Measurements from ENCODE around the gene HMGN2.
A peak's percentile ranks its signal among the peaks of the same experiment; 100 is the strongest.

The HMGN2 gene

DNA sequence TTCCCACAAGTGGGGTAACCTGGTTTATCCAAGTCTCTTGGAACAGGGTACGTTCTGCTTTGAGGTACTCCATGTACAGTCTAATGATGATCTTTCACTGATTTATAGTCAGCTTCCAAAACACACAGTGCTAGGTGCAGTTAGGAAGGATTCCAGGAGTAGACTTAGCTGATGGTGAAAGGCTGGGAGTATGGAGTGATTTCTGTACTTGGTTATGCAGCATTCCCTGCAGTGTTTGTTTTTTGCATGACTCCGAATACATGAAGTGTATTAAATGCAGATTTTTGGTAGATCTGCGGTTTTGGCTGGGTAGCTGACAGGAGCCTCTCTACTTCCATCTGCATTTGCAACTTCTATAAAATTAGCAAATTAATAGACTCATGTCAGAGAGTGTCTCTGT is 3.7 kb downstream of the HMGN2 start (continued):
- TF ChIP-seq, protein P1, sequence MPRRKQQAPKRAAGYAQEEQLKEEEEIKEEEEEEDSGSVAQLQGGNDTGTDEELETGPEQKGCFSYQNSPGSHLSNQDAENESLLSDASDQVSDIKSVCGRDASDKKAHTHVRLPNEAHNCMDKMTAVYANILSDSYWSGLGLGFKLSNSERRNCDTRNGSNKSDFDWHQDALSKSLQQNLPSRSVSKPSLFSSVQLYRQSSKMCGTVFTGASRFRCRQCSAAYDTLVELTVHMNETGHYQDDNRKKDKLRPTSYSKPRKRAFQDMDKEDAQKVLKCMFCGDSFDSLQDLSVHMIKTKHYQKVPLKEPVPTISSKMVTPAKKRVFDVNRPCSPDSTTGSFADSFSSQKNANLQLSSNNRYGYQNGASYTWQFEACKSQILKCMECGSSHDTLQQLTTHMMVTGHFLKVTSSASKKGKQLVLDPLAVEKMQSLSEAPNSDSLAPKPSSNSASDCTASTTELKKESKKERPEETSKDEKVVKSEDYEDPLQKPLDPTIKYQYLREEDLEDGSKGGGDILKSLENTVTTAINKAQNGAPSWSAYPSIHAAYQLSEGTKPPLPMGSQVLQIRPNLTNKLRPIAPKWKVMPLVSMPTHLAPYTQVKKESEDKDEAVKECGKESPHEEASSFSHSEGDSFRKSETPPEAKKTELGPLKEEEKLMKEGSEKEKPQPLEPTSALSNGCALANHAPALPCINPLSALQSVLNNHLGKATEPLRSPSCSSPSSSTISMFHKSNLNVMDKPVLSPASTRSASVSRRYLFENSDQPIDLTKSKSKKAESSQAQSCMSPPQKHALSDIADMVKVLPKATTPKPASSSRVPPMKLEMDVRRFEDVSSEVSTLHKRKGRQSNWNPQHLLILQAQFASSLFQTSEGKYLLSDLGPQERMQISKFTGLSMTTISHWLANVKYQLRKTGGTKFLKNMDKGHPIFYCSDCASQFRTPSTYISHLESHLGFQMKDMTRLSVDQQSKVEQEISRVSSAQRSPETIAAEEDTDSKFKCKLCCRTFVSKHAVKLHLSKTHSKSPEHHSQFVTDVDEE (CRISPR knock-in tag; IDR thresholded peaks at IDR 0.05): no peak
- TF ChIP-seq ZC3H10 (CRISPR knock-in tag; IDR thresholded peaks at IDR 0.05) (no peak), ZFP3 (CRISPR knock-in tag; IDR thresholded peaks at IDR 0.05) (no peak), ARNTL (CRISPR knock-in tag; IDR thresholded peaks at IDR 0.05; ENCODE audit: borderline replicate concordance, low read depth) (no peak), SNAI2 (CRISPR knock-in tag; IDR thresholded peaks at IDR 0.05) (no peak), CSDC2 (CRISPR knock-in tag; IDR thresholded peaks at IDR 0.05) (no peak)
- TF ChIP-seq, protein P2, sequence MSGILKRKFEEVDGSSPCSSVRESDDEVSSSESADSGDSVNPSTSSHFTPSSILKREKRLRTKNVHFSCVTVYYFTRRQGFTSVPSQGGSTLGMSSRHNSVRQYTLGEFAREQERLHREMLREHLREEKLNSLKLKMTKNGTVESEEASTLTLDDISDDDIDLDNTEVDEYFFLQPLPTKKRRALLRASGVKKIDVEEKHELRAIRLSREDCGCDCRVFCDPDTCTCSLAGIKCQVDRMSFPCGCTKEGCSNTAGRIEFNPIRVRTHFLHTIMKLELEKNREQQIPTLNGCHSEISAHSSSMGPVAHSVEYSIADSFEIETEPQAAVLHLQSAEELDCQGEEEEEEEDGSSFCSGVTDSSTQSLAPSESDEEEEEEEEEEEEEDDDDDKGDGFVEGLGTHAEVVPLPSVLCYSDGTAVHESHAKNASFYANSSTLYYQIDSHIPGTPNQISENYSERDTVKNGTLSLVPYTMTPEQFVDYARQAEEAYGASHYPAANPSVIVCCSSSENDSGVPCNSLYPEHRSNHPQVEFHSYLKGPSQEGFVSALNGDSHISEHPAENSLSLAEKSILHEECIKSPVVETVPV (CRISPR knock-in tag; IDR thresholded peaks at IDR 0.05): no peak

DNA sequence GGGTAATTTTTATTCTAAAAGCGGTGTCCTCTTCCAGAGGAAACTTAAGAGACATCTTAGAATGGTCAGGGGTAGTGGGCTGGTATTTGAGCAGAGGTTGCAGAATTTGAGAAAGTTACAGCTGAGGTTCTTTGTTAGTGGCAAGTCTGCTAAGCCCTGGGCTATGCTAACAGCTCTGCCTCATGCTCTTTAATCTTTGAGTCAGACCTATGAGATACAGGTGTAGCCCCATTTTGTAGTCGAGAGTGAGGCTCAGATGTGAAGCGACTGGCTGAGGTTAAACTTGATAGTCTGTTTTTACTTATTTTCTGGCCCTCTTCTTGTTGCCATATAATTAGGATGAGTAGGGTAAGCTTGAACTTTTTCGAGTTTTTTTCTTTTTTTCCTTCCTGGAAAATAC is 4.7 kb downstream of the HMGN2 start:
- no peak for ATAC-seq

DNA sequence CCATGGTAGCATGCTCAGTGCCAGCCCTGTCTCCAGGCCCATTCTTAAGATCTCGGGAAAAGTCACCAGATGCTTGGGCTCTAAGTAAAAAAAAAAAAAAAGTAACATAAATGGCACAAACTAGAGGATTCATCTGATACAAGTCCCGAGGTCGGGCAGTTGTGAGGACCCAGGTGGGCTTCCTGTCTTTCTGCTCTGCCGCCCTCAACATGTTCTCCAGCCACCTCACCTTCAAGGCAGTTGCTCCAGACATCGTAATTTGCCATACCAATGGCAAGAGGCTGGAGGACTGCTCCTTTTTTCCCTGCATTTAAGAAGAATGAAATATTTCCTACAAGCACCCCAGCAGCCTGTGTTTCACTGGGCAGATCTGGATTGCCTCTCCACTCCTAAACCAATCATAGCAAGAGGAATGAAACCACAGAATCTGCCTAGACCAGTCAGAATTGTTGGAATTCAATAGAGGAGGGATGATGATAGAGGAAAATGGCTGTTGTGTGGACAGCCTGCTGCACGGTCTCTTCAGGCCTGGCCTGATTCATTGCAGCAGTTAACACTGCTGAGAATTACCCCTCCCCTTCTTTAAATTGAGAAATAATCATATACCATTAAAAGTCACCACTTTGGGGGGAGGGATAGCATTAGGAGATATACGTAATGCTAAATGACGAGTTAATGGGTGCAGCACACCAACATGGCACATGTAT is 5.4 kb downstream of the HMGN2 start:
- ATAC-seq: peak; percentile 13
- TF ChIP-seq ZNF70 (CRISPR knock-in tag; IDR thresholded peaks at IDR 0.05) (no peak), CSDC2 (CRISPR knock-in tag; IDR thresholded peaks at IDR 0.05) (no peak), ESRRG (CRISPR knock-in tag; IDR thresholded peaks at IDR 0.05) (no peak), ARNTL (CRISPR knock-in tag; IDR thresholded peaks at IDR 0.05; ENCODE audit: borderline replicate concordance, low read depth) (no peak), RARB (CRISPR knock-in tag; IDR thresholded peaks at IDR 0.05) (no peak), ZFP30 (CRISPR knock-in tag; IDR thresholded peaks at IDR 0.05) (no peak), GLIS3 (CRISPR knock-in tag; IDR thresholded peaks at IDR 0.05) (no peak), BACH2 (CRISPR knock-in tag; IDR thresholded peaks at IDR 0.05; ENCODE audit: borderline replicate concordance) (no peak), ZC3H10 (CRISPR knock-in tag; IDR thresholded peaks at IDR 0.05) (no peak), ZFP3 (CRISPR knock-in tag; IDR thresholded peaks at IDR 0.05) (no peak), TCF4 (CRISPR knock-in tag; IDR thresholded peaks at IDR 0.05; ENCODE audit: borderline replicate concordance) (no peak), PPARA (CRISPR knock-in tag; IDR thresholded peaks at IDR 0.05; ENCODE audit: borderline replicate concordance) (no peak), ZNF8 (CRISPR knock-in tag; IDR thresholded peaks at IDR 0.05) (no peak)
- TF ChIP-seq, protein P3, sequence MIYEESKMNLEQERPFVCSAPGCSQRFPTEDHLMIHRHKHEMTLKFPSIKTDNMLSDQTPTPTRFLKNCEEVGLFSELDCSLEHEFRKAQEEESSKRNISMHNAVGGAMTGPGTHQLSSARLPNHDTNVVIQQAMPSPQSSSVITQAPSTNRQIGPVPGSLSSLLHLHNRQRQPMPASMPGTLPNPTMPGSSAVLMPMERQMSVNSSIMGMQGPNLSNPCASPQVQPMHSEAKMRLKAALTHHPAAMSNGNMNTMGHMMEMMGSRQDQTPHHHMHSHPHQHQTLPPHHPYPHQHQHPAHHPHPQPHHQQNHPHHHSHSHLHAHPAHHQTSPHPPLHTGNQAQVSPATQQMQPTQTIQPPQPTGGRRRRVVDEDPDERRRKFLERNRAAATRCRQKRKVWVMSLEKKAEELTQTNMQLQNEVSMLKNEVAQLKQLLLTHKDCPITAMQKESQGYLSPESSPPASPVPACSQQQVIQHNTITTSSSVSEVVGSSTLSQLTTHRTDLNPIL (CRISPR knock-in tag; IDR thresholded peaks at IDR 0.05; ENCODE audit: low read depth): no peak
- TF ChIP-seq, protein P2 (CRISPR knock-in tag; IDR thresholded peaks at IDR 0.05): no peak
- TF ChIP-seq, protein P4, sequence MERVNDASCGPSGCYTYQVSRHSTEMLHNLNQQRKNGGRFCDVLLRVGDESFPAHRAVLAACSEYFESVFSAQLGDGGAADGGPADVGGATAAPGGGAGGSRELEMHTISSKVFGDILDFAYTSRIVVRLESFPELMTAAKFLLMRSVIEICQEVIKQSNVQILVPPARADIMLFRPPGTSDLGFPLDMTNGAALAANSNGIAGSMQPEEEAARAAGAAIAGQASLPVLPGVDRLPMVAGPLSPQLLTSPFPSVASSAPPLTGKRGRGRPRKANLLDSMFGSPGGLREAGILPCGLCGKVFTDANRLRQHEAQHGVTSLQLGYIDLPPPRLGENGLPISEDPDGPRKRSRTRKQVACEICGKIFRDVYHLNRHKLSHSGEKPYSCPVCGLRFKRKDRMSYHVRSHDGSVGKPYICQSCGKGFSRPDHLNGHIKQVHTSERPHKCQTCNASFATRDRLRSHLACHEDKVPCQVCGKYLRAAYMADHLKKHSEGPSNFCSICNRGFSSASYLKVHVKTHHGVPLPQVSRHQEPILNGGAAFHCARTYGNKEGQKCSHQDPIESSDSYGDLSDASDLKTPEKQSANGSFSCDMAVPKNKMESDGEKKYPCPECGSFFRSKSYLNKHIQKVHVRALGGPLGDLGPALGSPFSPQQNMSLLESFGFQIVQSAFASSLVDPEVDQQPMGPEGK (CRISPR knock-in tag; IDR thresholded peaks at IDR 0.05; ENCODE audit: borderline replicate concordance): no peak

More for the DNA sequence above, 4.7 kb downstream of the HMGN2 start:
- TF ChIP-seq, protein P3 (CRISPR knock-in tag; IDR thresholded peaks at IDR 0.05; ENCODE audit: low read depth): no peak
- TF ChIP-seq OSR1 (CRISPR knock-in tag; IDR thresholded peaks at IDR 0.05): no peak
- no peak for TF ChIP-seq TOX (CRISPR knock-in tag; IDR thresholded peaks at IDR 0.05; ENCODE audit: borderline replicate concordance)
- no peak for TF ChIP-seq ISL1 (CRISPR knock-in tag; IDR thresholded peaks at IDR 0.05)
- no peak for TF ChIP-seq TCF4 (CRISPR knock-in tag; IDR thresholded peaks at IDR 0.05; ENCODE audit: borderline replicate concordance)
- TF ChIP-seq ZNF565 (CRISPR knock-in tag; conservative IDR thresholded peaks at IDR 0.05; ENCODE audit: low read depth): no peak

Data from SK-N-SH treated with all-trans-retinoic acid at 6 μM for 48 hours (cell line).